Lower leg skin (tissue), 4 donors: ENCODE data around the gene KIF26B. TPM values are rescaled to one million over a fixed set of nuclear protein-coding genes. Genes with fewer than 3 reads are reported as not detected.

Experiments used
- DNase-seq, 2 donors: peaks; one replicate each; pipeline ENCODE4 v3.0.0-alpha.2; 2019; ENCODE audit warnings: low spot score in 2 of 2
- H3K4me3 ChIP-seq: fragments of 200-600 bp; sonication (generic); 2 replicates; pipeline ENCODE4 v1.5.1; 2017; ENCODE audit warnings: mild to moderate bottlenecking, low read depth; ENCODE audit not compliant: poor library complexity, severe bottlenecking
- CTCF ChIP-seq, 3 donors: fragments of 450-650 bp; IDR thresholded peaks; one replicate each; pipeline ENCODE4 v1.5.1; 2016; ENCODE audit warnings: antibody characterized with exemption in 3 of 3, mild to moderate bottlenecking in 3 of 3, moderate library complexity in 2 of 3
- POLR2A ChIP-seq, 2 donors: fragments of 450-650 bp; IDR thresholded peaks; one replicate each; pipeline ENCODE4 v1.6.1; 2016 to 2017; ENCODE audit warnings: antibody characterized with exemption in 2 of 2, mild to moderate bottlenecking in 1 of 2, moderate library complexity in 1 of 2
- WGBS, 2 donors: methylation state at CpG; one replicate each; pipeline ENCODE4 v1.1.5; 2018; 5-methylcytosine and 5-hydroxymethylcytosine counted together
- intact Hi-C: fragments of 100-400 bp; cut with DNase I; formaldehyde crosslinking; loops from one replicate; pipeline ENCODE4 v1.15.0; 2023; ENCODE audit warnings: low total_unique reads
- total RNA-seq, 4 donors: library from RNA; depleted of rRNA; stranded (reverse); fragments of >200 nt; gene quantifications; one replicate each; pipeline ENCODE4 v1.1.0, GENCODE V29; 2016

KIF26B gene
- total RNA-seq, 4 donors from 2014 or later: 3.9 to 6.6 (median 5.7) TPM

DNA sequence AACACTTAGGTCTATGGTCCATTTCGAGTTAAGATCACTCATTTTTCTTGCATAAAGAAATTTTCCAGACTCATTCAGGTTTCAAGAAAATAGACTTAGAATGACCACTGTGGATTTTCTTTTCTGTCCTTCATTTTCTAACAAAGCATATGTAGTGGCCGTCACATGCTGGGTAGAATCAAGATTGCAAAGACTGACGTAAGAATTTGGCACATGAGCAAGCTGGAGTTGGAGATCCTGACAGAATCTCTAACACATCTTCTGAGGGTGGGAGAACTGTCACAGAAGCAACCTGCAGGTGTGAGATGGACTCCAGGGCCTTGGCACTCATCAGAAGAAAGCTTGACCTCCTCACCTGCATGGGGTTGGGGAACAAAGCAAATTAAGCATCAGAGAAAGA, 28.6 kb downstream of the KIF26B start:
- H3K4me3 ChIP-seq: no peak overlapping the region
- WGBS, 2 donors: 62 to 72% methylated on average over 3 of the region's 3 CpGs
- no peak for TF ChIP-seq CTCF (IDR thresholded peaks at IDR 0.05)
- no peak for TF ChIP-seq POLR2A (IDR thresholded peaks at IDR 0.05)
- DNase-seq: no peak
- intact Hi-C loops: no loop called here

GRCh38 chr1:245184779-245185178, 30.0 kb downstream of the KIF26B start:
- DNase-seq: no peak
- intact Hi-C loops: no loop called here
- H3K4me3 ChIP-seq: no peak overlapping the region
- no peak for TF ChIP-seq POLR2A (IDR thresholded peaks at IDR 0.05)
- no peak for TF ChIP-seq CTCF (IDR thresholded peaks at IDR 0.05)
- 61 to 70% methylated on average over 4 of the region's 4 CpGs for WGBS, 2 donors

DNA sequence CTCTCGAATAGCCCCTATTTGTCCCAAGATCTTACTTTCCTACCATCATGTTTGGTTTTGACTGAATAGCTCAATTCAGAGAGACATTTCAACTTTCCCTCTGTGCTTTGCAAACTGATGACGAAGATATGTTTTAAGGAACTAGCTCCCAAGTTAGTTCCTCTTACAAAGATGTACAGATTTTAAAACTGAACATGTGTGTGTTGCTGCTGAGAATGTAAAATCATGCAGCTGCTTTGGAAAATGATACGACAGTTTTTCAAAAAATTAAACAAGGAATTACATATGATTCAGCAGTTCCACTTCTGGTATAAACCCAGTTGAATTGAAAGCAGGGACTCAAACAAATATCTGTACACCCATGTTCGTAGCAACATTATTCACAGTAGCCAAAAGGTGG, 33.6 kb downstream of the KIF26B start:
- TF ChIP-seq CTCF (IDR thresholded peaks at IDR 0.05): no peak
- no peak for TF ChIP-seq POLR2A (IDR thresholded peaks at IDR 0.05)
- WGBS, 2 donors: 70 to 74% methylated on average over 4 of the region's 4 CpGs
- intact Hi-C loops: no loop called here
- no peak overlapping the region for H3K4me3 ChIP-seq
- DNase-seq: no peak

DNA sequence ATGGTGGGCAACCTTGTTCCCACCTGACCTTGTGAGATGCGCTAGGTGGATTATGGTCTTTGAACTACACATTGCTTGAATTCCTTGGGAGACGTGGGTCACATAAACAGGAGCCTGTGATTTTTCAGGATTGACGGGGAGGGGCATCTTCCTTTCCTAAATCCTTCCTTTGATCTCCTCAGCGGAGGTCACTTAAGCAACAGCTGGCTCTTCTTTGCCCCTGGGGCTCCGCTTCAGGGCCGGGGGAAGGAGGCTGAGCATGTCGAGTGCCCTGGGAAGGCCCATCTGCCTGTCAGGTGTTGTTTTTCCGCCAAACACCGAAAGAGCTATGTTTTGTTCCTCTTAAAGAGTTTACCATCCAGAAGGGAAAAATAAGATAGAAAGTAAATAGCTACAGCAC, 40.6 kb downstream of the KIF26B start:
- intact Hi-C loops: no loop called here
- no peak for TF ChIP-seq POLR2A (IDR thresholded peaks at IDR 0.05)
- no peak for TF ChIP-seq CTCF (IDR thresholded peaks at IDR 0.05)
- no peak for DNase-seq
- 78 to 80% methylated on average over 9 of the region's 9 CpGs for WGBS, 2 donors
- H3K4me3 ChIP-seq: no peak overlapping the region

- TF ChIP-seq CTCF (IDR thresholded peaks at IDR 0.05): no peak
- no peak for TF ChIP-seq POLR2A (IDR thresholded peaks at IDR 0.05)
- intact Hi-C loops: no loop called here
- no peak for DNase-seq
These were observed 42.3 kb downstream of the KIF26B start for GRCh38 chr1:245197121-245197520.

DNA sequence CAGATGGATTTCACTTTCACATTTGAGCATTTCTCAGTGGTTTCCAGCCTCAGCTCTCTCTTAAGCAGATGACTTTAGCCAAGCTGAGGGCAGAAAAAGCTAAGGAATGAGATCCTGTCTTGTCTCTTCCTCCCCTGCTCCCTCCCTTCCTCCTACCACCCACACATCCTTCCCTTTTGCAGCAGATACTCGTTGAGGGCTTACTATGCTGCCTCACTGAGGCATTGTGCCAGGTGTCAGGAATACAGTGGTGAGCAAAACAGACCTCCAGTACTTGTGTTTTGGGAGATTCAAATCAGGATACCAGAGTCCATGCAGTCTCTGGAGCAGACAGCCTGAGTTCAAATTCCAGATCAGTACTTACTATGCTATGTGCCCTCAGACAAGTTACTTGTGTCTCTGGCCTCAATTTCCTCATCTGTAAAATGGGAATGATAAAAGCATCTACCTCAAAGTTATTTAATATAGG, 43.2 kb downstream of the KIF26B start:
- intact Hi-C loops: no loop called here
- no peak for DNase-seq
- WGBS, 2 donors: 0% methylated on average over 1 of the region's 1 CpG

More at GRCh38 chr1:245197121-245197520, 42.3 kb downstream of the KIF26B start:
- H3K4me3 ChIP-seq: no peak overlapping the region
- 76 to 80% methylated on average over 3 of the region's 3 CpGs for WGBS, 2 donors

More for the DNA sequence above, 43.2 kb downstream of the KIF26B start:
- TF ChIP-seq CTCF (IDR thresholded peaks at IDR 0.05) (no peak), POLR2A (IDR thresholded peaks at IDR 0.05) (no peak)
- H3K4me3 ChIP-seq: no peak overlapping the region
